K562 (cell line): ENCODE results near the gene PRDM15. TPM values are rescaled to one million over a fixed set of nuclear protein-coding genes. Genes with fewer than 3 reads are reported as not detected.

Experiments used
- ATAC-seq: fragments of 200-7000 bp; cut with Tn5 transposase; 3 replicates; pipeline ENCODE4 v1.9.1; 2020; ENCODE audit warnings: moderate library complexity
- BruUV-seq: library from RNA; stranded (reverse); fragments of 400-500 nt; replicated peaks from 2 replicates; lab custom pipeline; 2021; lab: Mats Ljungman, UMichigan
- CTCF ChIA-PET: fragments of 300-600 bp; formaldehyde crosslinking; extraction: SDS; loops from one replicate; lab custom pipeline; 2021; ENCODE audit warnings: low intra/inter-chr PET ratio; lab: Yijun Ruan, JAX
- POLR2A ChIA-PET: fragments of 300-600, 350-650 bp; sonication (Branson Sonifier 250); formaldehyde crosslinking; extraction: SDS; loops from one replicate; lab custom pipeline; 2021; ENCODE audit warnings: antibody characterized with exemption, inconsistent platforms; lab: Yijun Ruan, JAX
- DNase-seq, 4 experiments: peaks; one replicate each; pipeline versions ENCODE4 v3.0.0 to v3.0.0-alpha.2; 2011 to 2018; ENCODE audit warnings: low spot score in 3 of 4, mixed read lengths in 3 of 4; ENCODE audit errors: extremely low read depth in 1 of 4
- FAIRE-seq: peaks from 2 replicates; lab custom pipeline; 2011; peaks lifted over from hg19 to GRCh38; lab: Jason Lieb, UNC
- H2AFZ ChIP-seq: 2 replicates; pipeline ENCODE4 v1.6.0; 2011; ENCODE audit warnings: low read depth, low read length, control low read depth, inconsistent platforms
- H3K27ac ChIP-seq: fragments of 200-600 bp; 3 replicates; pipeline ENCODE4 v1.8.0; 2011; ENCODE audit warnings: low read depth, mild to moderate bottlenecking, control low read depth, inconsistent platforms, low read length, moderate library complexity, mixed read lengths; ENCODE audit errors: extremely low read depth
- H3K27me3 ChIP-seq, 2 experiments: fragments of 300-600 bp in 1 of 2; 2 replicates in 1 of 2; 3 replicates in 1 of 2; pipeline versions ENCODE4 v1.6.0 to v1.8.0; 2011; ENCODE audit warnings: inconsistent platforms in 2 of 2, low read length in 2 of 2, mild to moderate bottlenecking in 1 of 2, mixed read lengths in 1 of 2, moderate library complexity in 1 of 2; ENCODE audit not compliant: control insufficient read depth in 2 of 2, insufficient read depth in 2 of 2
- H3K36me3 ChIP-seq: fragments of 300-600 bp; 3 replicates; pipeline ENCODE4 v1.8.0; 2011; ENCODE audit warnings: mild to moderate bottlenecking, low read length, inconsistent platforms; ENCODE audit not compliant: control insufficient read depth, insufficient read depth
- H3K4me1 ChIP-seq, 2 experiments: fragments of 200-600 bp in 1 of 2; replicated peaks in 1 of 2; 2 replicates in 1 of 2; 3 replicates in 1 of 2; pipeline versions ENCODE4 v1.5.1 to v1.8.0; 2011; ENCODE audit warnings: inconsistent platforms in 2 of 2, low read length in 2 of 2, mild to moderate bottlenecking in 1 of 2, mixed read lengths in 1 of 2, moderate library complexity in 1 of 2; ENCODE audit not compliant: control insufficient read depth in 2 of 2, insufficient read depth in 2 of 2
- H3K4me2 ChIP-seq: 2 replicates; pipeline ENCODE4 v1.6.1; 2011; ENCODE audit warnings: low read length, control low read depth, inconsistent platforms, mixed read lengths; ENCODE audit not compliant: insufficient read depth
- H3K4me3 ChIP-seq: fragments of 200-600 bp; sonication (generic), shearing (Covaris generic); 2 replicates; pipeline ENCODE4 v1.5.1; 2016; ENCODE audit warnings: control low read depth, inconsistent platforms
- H3K79me2 ChIP-seq: fragments of 200-600 bp; 3 replicates; pipeline ENCODE4 v1.8.0; 2011; ENCODE audit warnings: low read length, inconsistent platforms; ENCODE audit not compliant: control insufficient read depth, insufficient read depth
- H3K9ac ChIP-seq, 2 experiments: 2 replicates each; pipeline versions ENCODE4 v1.6.0 to v1.6.1; 2011; ENCODE audit warnings: low read depth in 2 of 2, low read length in 2 of 2, control low read depth in 1 of 2, inconsistent platforms in 1 of 2, mild to moderate bottlenecking in 1 of 2, mixed read lengths in 1 of 2; ENCODE audit not compliant: insufficient read depth in 1 of 2
- H3K9me1 ChIP-seq: one replicate; pipeline ENCODE4 v1.6.0; 2011; ENCODE audit warnings: inconsistent platforms, mild to moderate bottlenecking, low read length, moderate library complexity; ENCODE audit not compliant: control insufficient read depth, insufficient read depth
- H3K9me3 ChIP-seq: replicated peaks from 2 replicates; pipeline ENCODE4 v1.5.1; 2011; ENCODE audit warnings: low read depth, low read length, inconsistent platforms; ENCODE audit not compliant: control insufficient read depth, insufficient read depth
- H4K20me1 ChIP-seq: replicated peaks from 2 replicates; pipeline ENCODE4 v1.6.1; 2011; ENCODE audit warnings: low read length, inconsistent platforms, mixed read lengths; ENCODE audit not compliant: control insufficient read depth, insufficient read depth
- ATF6 ChIP-seq: sonication (generic); formaldehyde crosslinking; IDR thresholded peaks from 2 replicates; pipeline ENCODE4 v1.4.0; 2020; ENCODE audit warnings: mild to moderate bottlenecking, missing genetic modification reagents
- E2F1 ChIP-seq: sonication (generic); formaldehyde crosslinking; IDR thresholded peaks from 2 replicates; pipeline ENCODE4 v1.8.1; 2023; ENCODE audit warnings: mild to moderate bottlenecking, missing genetic modification reagents, moderate library complexity
- POLR2G ChIP-seq: fragments of 200-400 bp; formaldehyde crosslinking; IDR thresholded peaks from 2 replicates; pipeline ENCODE4 v1.6.1; 2017; ENCODE audit warnings: low read depth, mild to moderate bottlenecking, antibody characterized with exemption, low read length, moderate library complexity
- PURB ChIP-seq: sonication (generic); formaldehyde crosslinking; IDR thresholded peaks from 2 replicates; pipeline ENCODE4 v1.9.0; 2021; ENCODE audit warnings: low read depth, mild to moderate bottlenecking, missing genetic modification reagents
- TFAM ChIP-seq: fragments of 250-450 bp; sonication (Bioruptor Pico); conservative IDR thresholded peaks from 2 replicates; pipeline ENCODE4 v1.5.0; 2021; ENCODE audit warnings: mild to moderate bottlenecking, moderate library complexity
- ZBTB17 ChIP-seq: fragments of 450-650 bp; formaldehyde crosslinking; IDR thresholded peaks from 2 replicates; pipeline ENCODE4 v1.4.0; 2020; ENCODE audit warnings: mild to moderate bottlenecking
- ZBTB26 ChIP-seq: fragments of 450-650 bp; formaldehyde crosslinking; IDR thresholded peaks from 2 replicates; pipeline ENCODE4 v1.4.0; 2022; ENCODE audit warnings: missing genetic modification characterization
- WGBS: fragments of 100-300 bp; shearing (Covaris generic); methylation state at CpG from one replicate; pipeline ENCODE4 v1.1.6; 2016; ENCODE audit warnings: low coverage, mixed read lengths; ENCODE audit not compliant: insufficient coverage; ENCODE audit errors: missing lambda C conversion rate; 5-methylcytosine and 5-hydroxymethylcytosine counted together
- in situ Hi-C: fragments of 300-500 bp; cut with MboI; formaldehyde crosslinking; loops from 4 replicates; pipeline ENCODE4 v1.15.0; 2018; ENCODE audit warnings: inconsistent platforms, mixed read lengths
- intact Hi-C: fragments of 100-400 bp; cut with micrococcal nuclease; formaldehyde crosslinking; loops from 2 replicates; pipeline ENCODE4 v1.14.2; 2022
- polyA plus RNA-seq, 8 experiments: library from polyadenylated mRNA; depleted of rRNA in 4 of 8; stranded (reverse) in 5 of 8; unstranded in 3 of 8; fragments of >200 nt; fragmentation: Nextera tagmentation in 2 of 8; fragmentation: Illumina TruSeq in 1 of 8; extraction: Ambion mirVana in 2 of 8; extraction: Trizol in 1 of 8; gene quantifications; 2 replicates each; pipeline versions ENCODE4 v1.2.1 to v1.2.3, GENCODE V29; 2011 to 2014; ENCODE audit warnings: inconsistent platforms in 1 of 8, missing spikeins in 1 of 8
- total RNA-seq, 7 experiments: library from RNA; depleted of rRNA in 6 of 7; stranded (reverse); fragments of >200 nt in 6 of 7; fragmentation: Illumina TruSeq in 2 of 7; extraction: Trizol in 2 of 7; gene quantifications; 2 replicates each; pipeline versions ENCODE4 v1.2.1 to v1.2.3, GENCODE V29; 2011 to 2021; ENCODE audit warnings: low replicate concordance in 1 of 7

PRDM15 gene
- total and polyA plus RNA-seq, 9 of the 15 experiments (the other 6 are each of a cell fraction or from before 2014, with no cell fraction given), result 0.93 to 9.2 (median 6.2) TPM

- no peak for TF ChIP-seq ZBTB26
- TF ChIP-seq PURB (CRISPR knock-in tag), result no peak
- no peak for TF ChIP-seq TFAM (CRISPR knock-in tag)
- TF ChIP-seq ATF6 (CRISPR knock-in tag), result no peak
- TF ChIP-seq ZBTB17 (CRISPR knock-in tag), result no peak
- TF ChIP-seq, all 486 proteins: peak for 0
Measured at GRCh38 chr21:41798326-41798725, 80.8 kb downstream of the PRDM15 start (continued).

- no peak for FAIRE-seq
- in situ Hi-C loops, result no loop called here
- Histone ChIP-seq H3K79me2 (no peaks in the 10 kb centered on the region), H3K4me1 (no peaks in the 10 kb centered on the region), H2AFZ (no peak overlapping the region), H3K4me2 (no peak overlapping the region), H3K4me3 (no peak overlapping the region), H3K36me3 (peaks cover 18% of the 10 kb centered on the region; the same call in 1 of the 3 replicates), H4K20me1 (no peaks in the 10 kb centered on the region; the same call in 1 of the 2 replicates), H3K9me1 (no peaks in the 10 kb centered on the region), H3K27me3 (peaks cover 15 to 17% of the 10 kb centered on the region in 2 experiments; a peak in 3 of 5 replicates), H3K27ac (no peak overlapping the region), H3K9ac (no peak overlapping the region; a peak in 1 of 4 replicates), H3K9me3 (peaks cover 8% of the 10 kb centered on the region)
- no TSS peak for BruUV-seq
- intact Hi-C loops, result no loop called here
- DNase-seq, result no peak
- TF ChIP-seq POLR2G (0 out of 2 replicates have a peak, but pooled peaks have one; percentile 21), E2F1 (CRISPR knock-in tag) (no peak)
- POLR2A ChIA-PET, result no interaction called here
- CTCF ChIA-PET, result no interaction called here
- 23% methylated on average over 14 of the region's 14 CpGs for WGBS
- ATAC-seq, result peak; percentile 37; the same call in 2 of the 3 replicates
Measured at GRCh38 chr21:41796476-41797080, 82.6 kb downstream of the PRDM15 start.
